Gastrocnemius medialis (tissue), 4 donors: Measurements from ENCODE around the gene SLC17A6.

Experiments used
- POLR2A ChIP-seq, 2 donors: fragments of 450-650 bp; IDR thresholded peaks; one replicate each; pipeline ENCODE4 v1.6.1; 2017; ENCODE audit warnings: antibody characterized with exemption in 2 of 2, mild to moderate bottlenecking in 2 of 2, moderate library complexity in 2 of 2
- TF ChIP-seq, protein P1 (sequence below), 5 experiments: fragments of 450-650 bp in 3 of 5; fragments of 200-600 bp in 2 of 5; sonication (generic) in 2 of 5; IDR thresholded peaks in 4 of 5; conservative IDR thresholded peaks in 1 of 5; 1 replicate in 4 of 5; 2 replicates in 1 of 5; pipeline ENCODE4 v1.5.1; 2016 to 2019; ENCODE audit warnings: antibody characterized with exemption in 5 of 5, mild to moderate bottlenecking in 3 of 5, moderate library complexity in 3 of 5

GRCh38 chr11:22337596-22338485, at the start of gene SLC17A6:
- no peak for TF ChIP-seq POLR2A (IDR thresholded peaks at IDR 0.05)
- TF ChIP-seq, protein P1, sequence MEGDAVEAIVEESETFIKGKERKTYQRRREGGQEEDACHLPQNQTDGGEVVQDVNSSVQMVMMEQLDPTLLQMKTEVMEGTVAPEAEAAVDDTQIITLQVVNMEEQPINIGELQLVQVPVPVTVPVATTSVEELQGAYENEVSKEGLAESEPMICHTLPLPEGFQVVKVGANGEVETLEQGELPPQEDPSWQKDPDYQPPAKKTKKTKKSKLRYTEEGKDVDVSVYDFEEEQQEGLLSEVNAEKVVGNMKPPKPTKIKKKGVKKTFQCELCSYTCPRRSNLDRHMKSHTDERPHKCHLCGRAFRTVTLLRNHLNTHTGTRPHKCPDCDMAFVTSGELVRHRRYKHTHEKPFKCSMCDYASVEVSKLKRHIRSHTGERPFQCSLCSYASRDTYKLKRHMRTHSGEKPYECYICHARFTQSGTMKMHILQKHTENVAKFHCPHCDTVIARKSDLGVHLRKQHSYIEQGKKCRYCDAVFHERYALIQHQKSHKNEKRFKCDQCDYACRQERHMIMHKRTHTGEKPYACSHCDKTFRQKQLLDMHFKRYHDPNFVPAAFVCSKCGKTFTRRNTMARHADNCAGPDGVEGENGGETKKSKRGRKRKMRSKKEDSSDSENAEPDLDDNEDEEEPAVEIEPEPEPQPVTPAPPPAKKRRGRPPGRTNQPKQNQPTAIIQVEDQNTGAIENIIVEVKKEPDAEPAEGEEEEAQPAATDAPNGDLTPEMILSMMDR (IDR thresholded peaks at IDR 0.05 in 4 of 5, conservative IDR thresholded peaks at IDR 0.05 in 1 of 5), result no peak
